ENCODE data around the gene ABCF3. TPM values are rescaled to one million over a fixed set of nuclear protein-coding genes. Genes with fewer than 3 reads are reported as not detected.

ABCF3 gene
- total and polyA plus RNA-seq, 2 experiments from 2014 or later = 33.1 to 62.7 TPM

GRCh38 chr3:184203526-184203925 lies 17.5 kb downstream of the ABCF3 start:
- no peak for TF ChIP-seq CTCF (IDR thresholded peaks at IDR 0.05; ENCODE audit: poor library complexity)
- no peak for TF ChIP-seq EZH2 (IDR thresholded peaks at IDR 0.05; ENCODE audit: borderline replicate concordance)
- TF ChIP-seq EZH2phosphoT487 (IDR thresholded peaks at IDR 0.05; ENCODE audit: low read depth, severe bottlenecking, unreplicated experiment) = no peak
- no peak overlapping the region for H3K4me2 ChIP-seq
- no peaks in the 10 kb centered on the region for H3K9me3 ChIP-seq (ENCODE audit: low read depth)
- H3K4me1 ChIP-seq (ENCODE audit: insufficient read depth) = no peaks in the 10 kb centered on the region
- H3K79me2 ChIP-seq = no peaks in the 10 kb centered on the region
- no peaks in the 10 kb centered on the region for H3K27me3 ChIP-seq
- H3K36me3 ChIP-seq (replicated peaks; ENCODE audit: insufficient read depth, low read depth) = no peaks in the 10 kb centered on the region
- no peak overlapping the region for H3K27ac ChIP-seq
- WGBS (ENCODE audit: low lambda C conversion rate, missing lambda C conversion rate) = 85% methylated on average over 8 of the region's 8 CpGs
- no peak for DNase-seq (ENCODE audit: low spot score)
- no peaks in the 10 kb centered on the region for H4K20me1 ChIP-seq (ENCODE audit: insufficient read depth, poor library complexity, severe bottlenecking)
- H3K4me3 ChIP-seq = no peak overlapping the region
- no peaks in the 10 kb centered on the region for H3K9me2 ChIP-seq (replicated peaks; ENCODE audit: insufficient read depth)
- H2AFZ ChIP-seq = no peak overlapping the region

DNA sequence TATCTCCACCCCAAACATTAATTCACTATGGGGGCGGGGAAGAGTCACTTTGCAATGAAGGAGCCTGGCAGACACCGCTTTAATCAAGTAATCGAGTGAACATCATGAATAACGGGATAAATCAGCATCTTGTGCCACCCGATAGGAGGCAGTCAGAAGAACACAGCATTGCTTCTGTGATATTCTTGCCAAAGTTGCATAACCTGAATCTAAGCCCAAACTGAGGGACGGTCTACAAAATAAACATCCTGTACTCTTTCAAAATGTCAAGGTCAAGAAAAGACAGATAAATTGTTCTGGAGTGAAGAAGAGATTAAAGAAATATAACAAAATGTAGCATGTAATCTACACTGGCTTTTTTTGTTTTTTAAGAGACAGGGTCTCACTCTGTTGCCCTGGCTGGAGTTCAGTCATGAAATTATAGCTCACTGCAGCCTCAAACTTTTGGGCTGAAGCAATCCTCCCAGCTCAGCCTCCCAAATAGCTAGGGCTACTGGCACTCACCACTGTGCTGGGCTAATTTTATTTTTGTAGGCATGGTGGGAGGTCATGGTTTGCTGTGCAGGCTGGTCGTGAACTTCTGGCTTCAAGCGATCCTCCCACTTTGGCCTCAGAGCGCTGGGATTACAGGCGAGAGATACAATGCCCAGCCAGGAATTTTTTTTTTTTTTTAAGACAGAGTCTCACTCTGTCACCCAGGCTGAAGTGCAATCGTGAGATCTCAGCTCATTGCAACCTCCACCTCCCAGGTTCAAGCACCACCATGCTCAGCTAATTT lies 23.3 kb downstream of the ABCF3 start:
- Histone ChIP-seq H3K9me2 (replicated peaks; ENCODE audit: insufficient read depth) (no peaks in the 10 kb centered on the region), H4K20me1 (ENCODE audit: insufficient read depth, poor library complexity, severe bottlenecking) (no peaks in the 10 kb centered on the region), H3K4me2 (no peak overlapping the region), H2AFZ (no peak overlapping the region), H3K79me2 (no peaks in the 10 kb centered on the region), H3K4me1 (ENCODE audit: insufficient read depth) (no peaks in the 10 kb centered on the region), H3K9me3 (ENCODE audit: low read depth) (no peaks in the 10 kb centered on the region), H3K4me3 (no peak overlapping the region), H3K27ac (no peak overlapping the region), H3K27me3 (no peaks in the 10 kb centered on the region), H3K36me3 (replicated peaks; ENCODE audit: insufficient read depth, low read depth) (no peaks in the 10 kb centered on the region)
- WGBS (ENCODE audit: low lambda C conversion rate, missing lambda C conversion rate) = 84% methylated on average over 11 of the region's 11 CpGs
- TF ChIP-seq CTCF (IDR thresholded peaks at IDR 0.05; ENCODE audit: poor library complexity) = no peak
- TF ChIP-seq EZH2phosphoT487 (IDR thresholded peaks at IDR 0.05; ENCODE audit: low read depth, severe bottlenecking, unreplicated experiment) = no peak
- TF ChIP-seq EZH2 (IDR thresholded peaks at IDR 0.05; ENCODE audit: borderline replicate concordance) = no peak
- DNase-seq (ENCODE audit: low spot score) = no peak

GRCh38 chr3:184211297-184211696 lies 25.3 kb downstream of the ABCF3 start:
- Histone ChIP-seq H3K27me3 (no peaks in the 10 kb centered on the region), H3K9me3 (ENCODE audit: low read depth) (no peaks in the 10 kb centered on the region), H3K4me3 (no peak overlapping the region), H3K4me2 (no peak overlapping the region), H4K20me1 (ENCODE audit: insufficient read depth, poor library complexity, severe bottlenecking) (no peaks in the 10 kb centered on the region), H3K9me2 (replicated peaks; ENCODE audit: insufficient read depth) (no peaks in the 10 kb centered on the region), H3K79me2 (no peaks in the 10 kb centered on the region), H3K4me1 (ENCODE audit: insufficient read depth) (no peaks in the 10 kb centered on the region), H3K27ac (no peak overlapping the region), H2AFZ (no peak overlapping the region), H3K36me3 (replicated peaks; ENCODE audit: insufficient read depth, low read depth) (no peaks in the 10 kb centered on the region)
- 84% methylated on average over 5 of the region's 5 CpGs for WGBS (ENCODE audit: low lambda C conversion rate, missing lambda C conversion rate)
- DNase-seq (ENCODE audit: low spot score) = no peak
- TF ChIP-seq EZH2phosphoT487 (IDR thresholded peaks at IDR 0.05; ENCODE audit: low read depth, severe bottlenecking, unreplicated experiment) = no peak
- TF ChIP-seq EZH2 (IDR thresholded peaks at IDR 0.05; ENCODE audit: borderline replicate concordance) = no peak
- no peak for TF ChIP-seq CTCF (IDR thresholded peaks at IDR 0.05; ENCODE audit: poor library complexity)
